Measurements from ENCODE around the gene JPH2. TPM values are rescaled to one million over a fixed set of nuclear protein-coding genes. Genes with fewer than 3 reads are reported as not detected.

Gene JPH2
- total and polyA plus RNA-seq, 2 of the 4 experiments (the other 2 are of a cell fraction): 0.44 to 0.54 TPM

GRCh38 chr20:44166008-44166407 is 21.0 kb downstream of the JPH2 start:
- DNase-seq (peak; percentile 36), ATAC-seq (ENCODE audit: low read depth) (peak; percentile 68)
- Histone ChIP-seq H3K4me2 (ENCODE audit: low read depth, low read length) (peak overlapping the region; percentile 69; the same call in 1 of the 2 replicates), H3K9me1 (ENCODE audit: insufficient read depth, low read length) (peaks cover 14% of the 10 kb centered on the region), H3K79me1 (ENCODE audit: low read depth in 1 of 2, low read length in 2 of 2) (peaks cover 0 to 5% of the 10 kb centered on the region in 2 experiments; a peak in 2 of 4 replicates), H3K27me3 (ENCODE audit: control insufficient read depth, insufficient read depth, low read length) (peaks cover 2% of the 10 kb centered on the region; the same call in 1 of the 2 replicates), H4K91ac (ENCODE audit: insufficient read depth, low read depth, low read length) (peak overlapping the region; percentile 78), H2AK5ac (ENCODE audit: low read depth, low read length) (peak overlapping the region; percentile 86; the same call in 1 of the 2 replicates), H3K4me3 (ENCODE audit: insufficient read depth, low read depth, low read length) (no peak overlapping the region; the same call in 1 of the 2 replicates), H3K56ac (ENCODE audit: extremely low read depth, insufficient read depth, low read length) (peak overlapping the region; percentile 47), H2AFZ (replicated peaks; ENCODE audit: low read length, poor library complexity) (peak overlapping the region; percentile 38), H2BK20ac (ENCODE audit: low read depth, low read length) (peak overlapping the region; percentile 75), H3K9ac (ENCODE audit: low read depth, low read length) (peak overlapping the region; percentile 42; the same call in 1 of the 2 replicates), H3K23ac (ENCODE audit: low read depth, low read length) (peak overlapping the region; percentile 56; the same call in 1 of the 2 replicates), H3K9me3 (ENCODE audit: control insufficient read depth, insufficient read depth, low read length) (no peaks in the 10 kb centered on the region), H2BK15ac (ENCODE audit: low read depth, low read length) (peak overlapping the region; percentile 48; the same call in 2 of the 3 replicates), H3K4me1 (ENCODE audit: control insufficient read depth, insufficient read depth, low read length) (peaks cover 10% of the 10 kb centered on the region), H2BK5ac (ENCODE audit: low read depth, low read length, poor library complexity, severe bottlenecking) (peak overlapping the region; percentile 51), H3K4ac (ENCODE audit: low read depth, low read length) (peak overlapping the region; percentile 75), H3K36me3 (ENCODE audit: control insufficient read depth, insufficient read depth, low read length) (no peaks in the 10 kb centered on the region), H3K27ac (ENCODE audit: insufficient read depth, low read length) (peak overlapping the region; percentile 39; the same call in 1 of the 2 replicates), H4K5ac (ENCODE audit: low read depth, low read length) (peak overlapping the region; percentile 9; the same call in 1 of the 2 replicates), H3K14ac (replicated peaks; ENCODE audit: low read depth, low read length) (peak overlapping the region; percentile 68), H2BK120ac (ENCODE audit: low read depth, low read length) (peak overlapping the region; percentile 76), H2AK9ac (replicated peaks; ENCODE audit: low read depth, low read length, poor library complexity) (peak overlapping the region; percentile 11), H4K20me1 (ENCODE audit: insufficient read depth, low read length) (no peaks in the 10 kb centered on the region), H3K18ac (ENCODE audit: low read depth, low read length) (peak overlapping the region; percentile 48; the same call in 1 of the 2 replicates), H4K8ac (ENCODE audit: low read depth in 2 of 2, low read length in 2 of 2) (peak overlapping the region; percentile 26 to 71; a peak in 3 of 4 replicates)
- no TSS peak for BruUV-seq (replicated peaks)
- no CpG with 5 or more reads among the region's 4 CpGs for WGBS, 2 experiments (ENCODE audit: extremely low coverage in 2 of 2, insufficient read length in 1 of 2)
- intact Hi-C loops (cut with micrococcal nuclease): no loop called here
- ChIA-PET CTCF (interaction anchor here (0.6 to 1.1 kb wide), 2 partner anchors 29 to 575 kb away, joined by 3 read pairs; partner anchors contain the start of gene IFT52), POLR2A (ENCODE audit: unreplicated experiment) (interaction anchor here (0.6 to 1.0 kb wide), 2 partner anchors 11 to 20 kb away, joined by 3 to 5 read pairs; no protein-coding TSS in a partner anchor)
- dilution Hi-C loops (cut with HindIII; ENCODE audit: low sequenced_read_pairs, unreplicated experiment): no loop called here
- in situ Hi-C loops (cut with MboI; ENCODE audit: low sequenced_read_pairs): no loop called here
- TF ChIP-seq CTCF (conservative IDR thresholded peaks at IDR 0.05; ENCODE audit: low read depth, low read length): no peak
- TF ChIP-seq RAD21 (IDR thresholded peaks at IDR 0.05; ENCODE audit: low read length): no peak
- no peak for TF ChIP-seq MAZ (IDR thresholded peaks at IDR 0.05; ENCODE audit: borderline replicate concordance, low read depth, low read length)
- TF ChIP-seq USF2 (IDR thresholded peaks at IDR 0.05; ENCODE audit: low read depth, low read length): no peak
- no peak for TF ChIP-seq POLR2A (IDR thresholded peaks at IDR 0.05; ENCODE audit: low read depth, low read length)
- no peak for TF ChIP-seq NFE2L2 (IDR thresholded peaks at IDR 0.05; ENCODE audit: low read depth, low read length)
- TF ChIP-seq SMC3 (IDR thresholded peaks at IDR 0.05; ENCODE audit: low read depth, low read length): no peak
- no peak for TF ChIP-seq CHD1 (IDR thresholded peaks at IDR 0.05; ENCODE audit: low read depth, low read length)
- TF ChIP-seq BHLHE40 (IDR thresholded peaks at IDR 0.05; ENCODE audit: low read depth, low read length): no peak
- TF ChIP-seq CEBPB (IDR thresholded peaks at IDR 0.05; ENCODE audit: low read depth, low read length): no peak
- TF ChIP-seq RCOR1 (IDR thresholded peaks at IDR 0.05; ENCODE audit: insufficient replicate concordance, low read length): no peak
- no peak for TF ChIP-seq ELK1 (IDR thresholded peaks at IDR 0.05; ENCODE audit: borderline replicate concordance, low read depth, low read length)
- TF ChIP-seq RFX5 (IDR thresholded peaks at IDR 0.05; ENCODE audit: low read depth, low read length): no peak
- TF ChIP-seq MAFK (IDR thresholded peaks at IDR 0.05; ENCODE audit: low read depth, low read length): no peak
- no peak for TF ChIP-seq MXI1 (IDR thresholded peaks at IDR 0.05; ENCODE audit: borderline replicate concordance, low read depth, low read length)
